CD4-positive, alpha-beta T cell treated with Interleukin-6 for 4 hours (primary cell): ENCODE measurements around the gene OMG.
"Not testable (repeated sequence)": the region's sequence is repeated elsewhere in the genome, so short reads cannot be mapped to it uniquely, and the experiment has no call there.

Source experiments
- DNase-seq: peaks from one replicate; pipeline ENCODE4 v3.0.0-alpha.2; 2020; ENCODE audit warnings: mixed read lengths

OMG gene

DNA sequence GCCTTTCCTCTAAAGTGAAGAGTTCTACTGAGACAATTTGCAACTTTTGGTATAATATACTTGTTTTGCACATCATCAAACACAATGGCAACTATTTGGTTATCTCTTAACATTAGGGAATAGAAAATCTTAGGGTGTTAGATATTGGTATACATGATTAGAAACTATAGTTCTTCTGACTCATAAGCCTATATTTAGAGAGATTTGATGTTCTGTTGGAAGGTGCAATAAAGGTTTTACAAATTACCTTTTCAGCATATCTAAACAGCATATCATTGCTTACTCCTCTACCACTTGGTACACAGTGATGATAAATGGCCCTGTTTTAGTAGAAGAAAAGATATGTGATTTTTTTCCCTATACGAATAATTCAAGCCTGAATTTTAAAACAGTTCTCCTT lies 10.6 kb upstream of the OMG start:
- DNase-seq: no peak

DNA sequence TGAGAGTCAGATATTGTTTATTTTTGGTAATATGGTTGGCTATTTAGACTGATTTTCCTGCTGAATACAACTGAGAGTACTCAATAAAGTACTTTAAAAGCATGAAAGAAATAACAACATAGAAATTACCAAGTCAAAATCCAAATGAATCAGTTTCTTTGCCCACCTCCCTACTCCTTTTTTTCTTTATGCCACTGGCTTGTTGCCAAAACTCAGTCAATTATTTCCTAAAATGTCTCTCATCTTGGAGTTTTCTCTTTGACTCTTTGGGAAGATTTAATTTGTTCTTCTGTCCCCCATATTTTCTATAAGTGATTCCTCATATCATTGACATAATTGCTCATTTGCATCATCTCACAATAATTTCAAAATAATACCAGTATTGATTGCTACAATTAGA lies 2.6 kb upstream of the OMG start:
- DNase-seq: no peak

DNA sequence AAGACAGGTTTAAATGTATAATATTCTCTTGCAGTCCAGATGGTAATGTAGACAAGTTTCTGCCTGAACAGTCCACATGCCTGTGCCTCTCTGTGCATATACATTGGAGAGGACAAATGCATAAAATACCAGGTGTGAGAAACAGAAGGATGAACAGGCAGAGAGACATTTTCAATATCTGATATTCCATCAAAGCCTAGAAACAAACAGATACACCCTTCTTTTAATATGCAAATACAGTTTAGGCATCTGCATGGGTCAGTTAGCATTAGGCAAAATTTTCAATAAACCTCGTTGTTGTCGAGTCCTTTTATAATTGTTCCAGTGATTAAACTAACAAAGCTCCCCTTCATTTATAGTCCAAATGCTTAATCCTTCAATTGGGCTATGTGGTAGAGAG lies 897 bp downstream of the OMG start:
- DNase-seq: no peak

DNA sequence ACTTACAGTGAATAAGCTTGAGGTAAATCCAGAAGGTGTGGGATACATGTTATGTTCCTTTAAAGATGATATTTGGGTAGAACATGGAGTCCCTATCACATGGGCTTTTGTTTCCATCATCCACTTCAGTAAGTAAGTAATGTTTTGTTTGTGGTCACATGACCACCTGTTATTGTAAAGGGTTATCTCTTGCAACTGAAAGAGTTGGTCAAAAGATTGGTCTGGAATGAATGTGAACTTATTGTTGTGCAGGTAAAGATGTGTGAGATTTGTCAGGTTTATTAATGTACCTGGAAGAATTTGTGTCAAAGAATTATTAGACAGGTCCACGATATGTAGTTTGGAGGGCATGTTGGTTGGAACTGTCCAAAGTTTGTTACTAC lies 1.6 kb downstream of the OMG start:
- no peak for DNase-seq

DNA sequence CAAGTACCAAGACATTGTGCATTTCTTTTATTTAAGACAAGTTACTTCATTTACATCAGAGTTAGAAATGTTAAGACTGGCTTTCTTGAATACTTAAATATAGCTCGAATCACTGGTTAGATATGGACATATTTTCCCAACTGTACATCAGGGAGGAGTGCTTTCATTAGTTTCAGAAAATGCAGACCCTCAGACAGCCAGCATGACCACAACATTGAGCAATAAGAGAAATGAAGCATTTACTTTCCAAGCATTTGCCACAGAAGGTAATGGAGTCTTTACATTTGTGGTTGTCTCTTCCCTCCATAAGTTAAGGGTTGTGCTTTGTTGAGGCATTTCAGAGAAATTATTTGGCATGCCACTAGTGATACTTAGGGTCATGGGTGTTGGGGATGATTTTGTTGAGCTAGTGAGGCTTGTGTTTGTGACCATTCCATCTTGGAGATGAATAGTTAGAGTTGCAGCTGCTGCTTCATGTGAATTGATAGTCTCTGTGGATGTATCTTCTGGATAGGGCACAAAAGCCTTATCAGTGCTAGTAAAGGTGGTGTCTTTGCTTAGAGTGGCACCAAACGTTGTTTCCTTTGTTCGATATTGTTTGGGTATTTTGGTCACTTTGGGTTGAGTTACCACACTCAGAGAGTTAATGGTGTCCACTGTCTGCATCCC lies 2.1 kb downstream of the OMG start:
- no peak for DNase-seq

DNA sequence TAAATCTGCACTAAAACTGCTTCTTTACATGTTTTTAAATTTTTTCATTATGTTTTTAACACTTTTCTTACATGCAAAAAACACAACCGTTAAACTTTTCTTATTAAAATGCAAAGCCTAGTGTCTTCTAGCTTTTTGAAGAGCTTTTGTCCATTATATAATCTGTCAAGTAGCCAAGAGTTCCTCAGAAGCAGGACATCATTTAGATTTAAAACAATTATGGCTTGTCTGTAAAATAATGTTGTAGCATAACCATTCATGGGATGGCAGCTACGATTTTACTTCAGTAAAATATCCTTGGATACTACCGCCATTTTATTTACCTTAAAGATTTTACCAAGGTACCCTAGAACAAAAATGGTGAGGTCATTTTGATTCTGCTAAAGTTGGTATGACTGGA lies 2.8 kb downstream of the OMG start:
- no peak for DNase-seq

DNA sequence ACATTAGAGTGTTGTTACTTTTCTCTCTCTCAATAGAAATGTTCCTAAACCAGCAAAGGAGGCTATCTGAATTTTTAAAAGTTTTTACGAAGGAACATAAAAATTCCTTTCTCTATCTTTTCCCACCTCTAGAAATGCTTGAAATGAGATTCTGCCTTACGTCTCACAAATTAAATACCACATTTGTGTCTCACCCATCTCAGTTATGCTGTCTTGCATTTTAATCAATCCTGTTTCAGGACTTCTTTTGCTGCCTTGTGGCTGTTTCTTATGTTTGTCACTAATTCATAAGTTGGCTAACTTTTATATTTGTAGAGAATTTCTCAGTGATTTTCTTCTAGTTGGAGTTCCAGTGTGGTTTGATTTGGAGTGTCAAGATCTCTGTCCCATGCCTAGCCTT lies 3.5 kb downstream of the OMG start:
- no peak for DNase-seq

DNA sequence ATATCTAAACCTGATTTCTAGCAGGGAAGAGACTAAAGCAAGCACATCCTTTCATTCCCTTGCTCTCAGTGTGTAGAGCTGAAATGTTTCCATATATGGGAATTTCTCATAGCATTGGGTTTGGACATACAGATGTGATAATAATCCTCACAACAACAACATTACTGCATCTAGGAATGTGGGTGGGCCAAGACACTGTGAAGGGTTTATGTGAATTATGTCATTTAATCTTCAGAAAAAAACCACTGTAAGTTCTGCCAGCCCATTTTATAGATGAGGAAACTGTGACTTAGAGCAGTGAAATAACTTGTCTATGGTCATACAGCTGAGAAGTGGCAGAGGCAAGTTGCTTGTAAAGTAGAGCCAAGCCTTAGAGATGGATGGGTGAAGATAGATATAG lies 5.2 kb downstream of the OMG start:
- DNase-seq: no peak

DNA sequence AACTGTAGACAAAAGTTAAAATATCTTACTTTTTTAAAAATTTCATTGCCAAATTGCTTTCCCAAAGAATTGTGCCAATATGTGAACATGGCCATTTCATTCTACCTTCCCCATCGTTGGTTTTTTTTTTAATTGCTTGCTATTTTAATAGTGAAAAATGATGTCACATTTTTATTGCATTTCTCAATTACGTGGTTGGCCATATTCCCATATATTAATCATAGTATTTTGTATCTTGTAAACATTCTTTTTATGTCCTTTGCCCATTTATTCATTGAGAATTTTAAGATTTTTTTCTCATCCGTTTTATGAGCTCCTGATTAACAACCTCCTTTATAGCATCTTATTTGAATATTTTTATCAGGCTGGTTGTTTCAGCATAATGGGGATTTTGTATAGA lies 7.2 kb downstream of the OMG start:
- no peak for DNase-seq

DNA sequence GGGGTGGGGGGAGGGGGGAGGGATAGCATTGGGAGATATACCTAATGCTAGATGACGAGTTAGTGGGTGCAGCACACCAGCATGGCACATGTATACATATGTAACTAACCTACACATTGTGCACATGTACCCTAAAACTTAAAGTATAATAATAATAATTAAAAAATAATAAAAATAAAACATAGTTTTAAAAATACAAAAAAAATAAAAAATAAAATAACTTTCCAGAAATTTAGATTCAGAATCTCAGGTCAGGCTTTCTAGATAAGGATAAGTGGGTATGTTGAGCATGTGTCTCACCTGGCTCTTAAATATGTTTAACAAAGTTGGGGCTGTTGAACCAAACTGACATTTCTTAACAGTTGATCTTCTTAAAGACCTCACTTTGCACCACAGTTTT lies 9.1 kb downstream of the OMG start:
- not testable (repeated sequence) for DNase-seq

DNA sequence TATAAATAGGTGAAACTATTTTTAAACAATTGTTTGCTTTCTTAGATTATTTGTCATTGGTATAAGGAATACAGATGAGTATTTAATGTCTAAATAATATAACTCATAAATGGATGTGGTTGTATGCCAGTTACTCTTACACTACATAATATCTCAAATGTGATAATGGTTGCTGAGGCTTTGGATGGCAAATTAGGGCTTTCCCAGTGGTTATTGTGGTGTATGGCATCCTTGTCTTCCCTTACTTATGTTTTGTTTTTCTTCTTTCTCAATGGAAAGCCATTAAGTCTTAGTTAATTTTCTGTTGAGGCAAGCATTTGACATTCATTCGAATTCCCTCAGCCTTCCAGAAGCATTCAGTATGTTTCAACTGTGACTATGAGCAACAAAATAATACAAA lies 10.5 kb downstream of the OMG start:
- DNase-seq: no peak

DNA sequence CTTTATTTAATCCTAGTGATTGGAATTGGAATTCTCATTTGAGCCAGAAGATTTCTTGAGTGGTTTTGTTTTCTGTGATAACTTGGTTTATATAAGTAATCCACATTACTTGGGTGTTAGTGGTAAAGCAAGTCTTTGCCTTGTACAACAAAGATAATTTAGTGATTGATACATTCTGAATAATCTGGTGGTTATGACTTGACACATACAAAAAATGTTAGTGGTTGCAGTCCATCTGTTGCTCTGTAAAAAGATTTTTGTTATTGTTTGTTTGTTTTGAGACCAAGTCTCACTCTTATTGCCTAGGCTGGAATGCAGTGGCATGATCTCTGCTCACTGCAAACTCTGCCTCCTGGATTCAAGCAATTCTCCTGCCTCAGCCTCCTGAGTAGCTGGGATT lies 13.2 kb downstream of the OMG start:
- no peak for DNase-seq

DNA sequence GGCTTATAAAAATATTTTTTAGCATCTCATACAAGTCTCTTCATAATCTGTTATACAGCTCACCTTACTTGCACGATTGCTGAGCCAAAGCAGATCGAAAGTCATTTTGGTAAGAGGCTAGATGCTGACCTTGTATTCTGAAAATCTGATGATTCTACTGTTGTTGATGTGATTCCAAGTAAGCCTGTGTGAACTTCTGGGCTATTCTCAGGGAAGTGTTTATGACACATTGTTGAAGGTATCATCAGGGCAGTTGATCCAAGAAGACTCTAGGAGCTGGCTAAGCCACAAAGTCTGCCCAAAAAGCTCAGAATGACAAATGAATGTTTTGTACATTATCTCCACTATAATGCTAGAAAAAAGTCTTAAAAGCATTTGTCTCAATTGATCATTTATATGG lies 16.0 kb downstream of the OMG start:
- no peak for DNase-seq

DNA sequence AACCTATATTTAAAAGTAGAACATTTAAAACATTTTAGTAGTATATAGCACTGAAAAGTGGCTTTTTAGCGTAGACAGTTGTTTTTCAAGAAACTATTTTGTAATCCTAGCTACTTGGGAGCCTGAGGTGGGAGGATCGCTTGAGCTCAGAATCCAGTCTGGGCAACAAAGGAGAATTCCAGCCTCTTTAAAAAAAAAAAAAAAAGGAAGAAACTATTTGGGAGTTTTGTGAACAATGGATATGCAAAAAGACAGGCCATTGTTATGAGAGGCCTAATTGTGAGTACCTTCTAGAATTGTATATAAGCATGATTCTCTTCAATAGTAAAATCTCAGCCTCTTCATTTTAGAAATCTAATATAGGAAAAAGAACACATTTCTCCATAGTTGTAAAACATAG lies 17.6 kb downstream of the OMG start:
- no peak for DNase-seq

DNA sequence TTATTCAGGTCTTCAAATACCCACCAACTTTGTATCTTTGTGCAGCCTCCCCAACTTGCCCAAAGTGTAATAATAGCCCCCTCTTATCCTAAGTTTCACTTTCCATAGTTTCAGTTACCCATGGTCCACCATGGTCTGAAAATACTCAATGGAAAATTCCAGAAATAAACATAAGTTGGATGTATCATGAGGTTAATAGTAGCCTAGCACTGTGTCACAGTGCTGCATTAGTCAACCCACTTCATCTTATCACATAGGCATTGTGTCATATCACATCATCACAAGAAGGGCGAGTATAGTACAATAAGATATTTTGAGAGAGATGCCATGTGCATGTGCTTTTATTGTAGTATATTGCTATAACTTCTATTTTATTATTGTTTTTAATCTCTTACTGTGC lies 21.9 kb downstream of the OMG start:
- DNase-seq: no peak

DNA sequence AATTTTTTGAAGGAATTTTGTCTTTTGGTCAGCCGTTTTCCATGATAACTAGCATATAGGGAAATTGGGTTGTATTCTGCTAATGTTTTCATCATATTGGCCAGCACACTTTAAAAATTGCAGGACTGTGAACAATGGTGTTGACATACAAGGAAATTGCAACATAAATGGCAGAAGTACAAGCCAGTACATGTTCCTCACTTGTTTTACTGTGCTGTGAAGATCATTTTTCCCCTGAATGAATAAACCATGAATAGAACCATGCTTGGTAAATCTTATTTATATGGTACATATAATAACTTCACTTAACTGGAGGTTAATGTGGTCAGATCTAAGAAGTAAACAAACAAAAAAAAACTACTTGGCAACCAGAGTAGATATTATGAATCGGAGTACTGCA lies 22.8 kb downstream of the OMG start:
- no peak for DNase-seq

DNA sequence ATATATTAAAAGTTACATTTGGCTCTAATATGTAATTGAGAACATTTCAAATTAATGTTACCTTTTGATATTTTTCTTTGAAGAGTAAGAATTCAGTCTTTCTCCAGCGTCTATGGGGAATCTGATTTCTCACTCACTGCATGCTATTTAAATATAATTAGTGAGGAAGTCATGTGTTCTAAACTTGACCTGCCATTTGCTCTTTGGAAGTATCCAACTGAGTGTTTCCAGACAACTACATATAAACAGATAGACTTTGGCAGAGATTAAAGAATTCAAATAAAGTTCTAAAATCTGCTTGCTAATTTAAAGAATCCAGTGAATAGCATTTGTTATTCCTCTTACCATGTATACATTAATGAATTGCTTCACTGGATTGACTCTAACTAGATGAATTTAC lies 23.5 kb downstream of the OMG start:
- DNase-seq: no peak

DNA sequence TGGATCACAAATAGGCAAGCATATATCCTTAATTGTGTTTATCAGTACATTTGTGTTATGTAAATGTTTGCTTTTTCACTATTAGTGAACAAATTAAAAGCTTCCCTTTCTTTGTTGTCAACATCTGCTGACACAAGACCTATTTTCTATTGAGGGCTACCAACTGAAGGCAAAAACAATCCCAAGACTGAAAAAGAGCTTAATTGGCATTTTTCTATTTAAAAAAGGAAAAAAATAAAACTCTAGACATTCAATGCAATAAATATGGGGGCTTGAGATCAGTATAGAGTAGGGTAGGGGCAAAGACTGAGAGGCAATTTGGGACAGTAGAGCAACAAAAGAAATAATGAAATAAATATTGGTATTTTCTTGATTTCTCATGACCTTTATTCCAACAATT lies 24.2 kb downstream of the OMG start:
- DNase-seq: no peak

DNA sequence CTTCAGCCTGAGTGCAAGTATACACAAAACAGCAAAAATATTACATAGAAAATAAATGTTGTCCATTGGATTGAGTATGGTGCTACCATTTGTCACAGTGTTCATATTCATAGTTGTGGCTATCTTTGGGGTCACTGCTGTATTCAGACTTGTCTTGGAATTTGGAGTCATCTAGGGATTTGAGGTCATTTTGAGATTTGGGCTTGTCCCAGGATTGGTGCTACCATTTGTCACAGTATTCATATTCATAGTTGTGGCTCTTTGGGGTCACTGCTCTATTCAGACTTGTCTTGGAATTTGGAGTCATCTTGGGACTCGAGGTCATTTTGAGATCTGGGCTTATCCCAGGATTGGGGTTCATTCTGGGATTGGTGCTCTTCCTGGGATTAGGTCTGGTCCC lies 24.8 kb downstream of the OMG start:
- DNase-seq: no peak

DNA sequence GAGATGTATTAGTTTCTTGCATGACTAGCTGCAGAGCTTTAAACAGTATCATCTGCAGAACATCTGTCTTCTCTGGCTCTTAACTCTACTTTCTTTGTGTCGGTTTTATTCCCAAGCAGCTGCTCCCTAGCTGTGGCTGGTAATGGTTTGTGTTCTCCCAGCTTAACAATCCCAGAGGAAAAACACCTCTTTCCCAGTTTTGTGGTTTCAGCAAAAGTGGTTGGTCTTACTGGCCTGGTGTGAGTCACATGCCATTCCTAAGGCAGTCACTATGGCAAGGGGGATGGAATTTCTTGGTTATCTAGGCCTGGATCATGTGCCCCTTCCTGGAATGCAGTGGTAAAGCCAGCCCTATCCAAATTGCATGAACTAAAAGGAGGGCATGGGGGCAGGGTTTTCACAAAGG lies 27.5 kb downstream of the OMG start:
- no peak for DNase-seq

DNA sequence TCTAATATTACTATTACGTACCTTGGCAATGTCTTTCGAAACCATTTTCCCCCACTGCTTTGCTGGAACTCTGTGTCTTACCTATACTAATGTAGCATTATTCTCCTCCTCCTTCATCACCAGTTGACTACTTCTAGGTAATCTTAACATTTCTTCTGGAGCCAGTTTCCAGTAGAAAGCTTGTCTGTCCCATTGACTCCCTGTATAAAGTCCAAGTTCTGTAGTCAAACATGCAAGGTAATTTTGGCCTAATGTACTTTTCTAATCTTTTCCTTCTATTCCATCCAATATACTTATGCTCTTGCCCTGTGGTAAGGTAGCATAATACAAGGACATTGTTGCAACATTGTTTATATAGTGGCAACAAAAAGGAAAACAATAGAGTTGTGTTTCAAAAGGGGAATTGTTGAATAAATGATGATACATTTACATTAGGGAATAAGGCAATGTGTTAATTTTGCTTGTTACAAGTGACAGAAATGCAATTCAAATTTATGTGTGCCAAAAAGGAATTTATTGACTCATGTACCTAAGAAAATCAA lies 27.9 kb downstream of the OMG start:
- DNase-seq: no peak

DNA sequence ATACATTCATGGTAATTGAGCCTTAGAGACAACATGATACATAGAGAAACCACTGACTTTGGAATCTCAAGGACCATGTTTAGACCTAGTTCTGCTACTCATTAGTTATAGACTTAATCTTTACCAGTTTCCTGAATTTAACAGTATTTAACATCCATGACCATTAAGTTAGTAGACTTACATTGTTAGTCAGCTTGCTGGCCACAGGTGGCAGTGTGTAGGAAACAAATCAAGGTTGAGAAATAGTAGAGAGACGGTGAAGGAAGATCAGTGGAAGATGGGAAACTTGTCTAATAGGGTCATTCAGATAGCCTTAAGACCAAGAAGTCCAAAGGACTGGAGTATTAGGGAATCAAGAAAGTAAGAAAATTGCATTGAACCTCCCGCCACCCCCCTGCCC lies 31.0 kb downstream of the OMG start:
- peak; percentile 44 for DNase-seq

DNA sequence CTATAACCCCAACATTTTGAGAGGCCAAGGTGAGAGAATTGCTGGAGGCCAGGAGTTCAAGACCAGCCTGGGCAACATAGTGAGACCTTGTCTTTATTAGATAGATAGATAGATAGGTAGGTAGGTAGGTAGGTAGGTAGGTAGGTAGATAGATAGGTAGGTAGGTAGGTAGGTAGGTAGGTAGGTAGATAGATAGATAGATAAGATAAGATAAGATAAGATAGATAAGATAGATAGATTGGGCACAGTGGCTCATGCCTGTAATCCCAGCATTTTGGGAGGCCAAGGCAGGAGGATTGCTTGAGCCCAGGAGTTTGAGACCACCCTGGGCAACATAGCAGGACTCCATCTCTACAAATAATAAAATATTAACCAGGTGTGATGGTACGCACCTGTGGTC lies 34.1 kb downstream of the OMG start:
- not testable (repeated sequence) for DNase-seq

DNA sequence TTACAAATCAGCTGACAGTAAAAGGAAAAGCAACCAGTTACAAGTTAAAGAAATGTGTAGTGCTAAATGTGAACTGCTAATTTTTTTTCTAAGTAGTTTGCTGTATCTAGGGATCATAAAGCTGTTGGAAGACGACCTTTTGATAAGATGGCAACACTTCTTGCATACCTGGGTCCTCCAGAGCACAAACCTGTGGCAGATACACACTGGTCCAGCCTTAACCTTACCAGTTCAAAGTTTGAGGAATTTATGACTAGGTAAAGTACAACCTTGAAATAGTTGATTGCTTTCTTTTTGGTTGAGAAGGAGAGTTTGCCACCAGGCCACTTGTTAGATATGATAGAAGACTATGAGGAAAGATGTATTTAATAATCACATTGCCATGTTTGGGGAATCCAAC lies 35.4 kb downstream of the OMG start:
- DNase-seq: no peak

DNA sequence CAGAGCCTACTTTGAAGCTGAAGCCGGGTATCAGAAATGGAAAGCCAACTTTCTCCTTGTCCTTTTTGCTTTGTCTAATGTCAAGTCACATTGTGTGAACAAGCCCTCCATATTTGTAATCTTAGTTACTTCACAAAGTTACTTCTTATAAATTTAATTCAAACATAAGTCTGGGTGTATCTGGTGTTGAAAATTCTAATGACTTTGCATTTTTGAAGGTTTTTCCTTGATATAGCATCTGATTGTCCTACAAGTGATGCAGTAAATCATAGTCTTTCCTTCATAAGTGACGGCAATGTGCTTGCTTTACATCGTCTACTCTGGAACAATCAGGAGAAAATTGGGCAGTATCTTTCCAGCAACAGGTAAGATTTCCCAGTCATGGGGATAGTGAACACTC lies 36.9 kb downstream of the OMG start:
- DNase-seq: no peak

DNA sequence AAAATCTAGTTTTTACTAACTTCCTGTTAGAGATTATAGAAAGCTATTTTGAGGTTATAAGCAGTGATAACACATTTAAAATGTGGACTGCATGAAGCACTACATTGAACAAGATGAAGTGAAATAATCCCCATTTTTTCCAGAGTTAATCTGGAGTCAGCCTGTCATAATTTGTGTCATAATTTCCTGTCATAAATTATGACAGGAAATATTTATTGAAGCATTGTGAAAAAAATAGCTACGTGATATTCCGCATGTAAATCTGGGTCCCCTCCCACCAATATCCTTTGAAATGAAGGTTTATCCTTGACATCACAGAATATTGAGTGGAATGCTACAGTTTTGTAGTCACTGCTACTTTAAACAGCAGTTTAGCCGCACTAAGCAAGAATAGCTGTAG lies 40.1 kb downstream of the OMG start:
- DNase-seq: no peak
